HuH-7.5 (cell line): ENCODE results near the gene TWIST2.

Source experiments
- DNase-seq: peaks from one replicate; pipeline ENCODE4 v3.0.0; 2011; ENCODE audit warnings: low spot score

The TWIST2 gene

DNA sequence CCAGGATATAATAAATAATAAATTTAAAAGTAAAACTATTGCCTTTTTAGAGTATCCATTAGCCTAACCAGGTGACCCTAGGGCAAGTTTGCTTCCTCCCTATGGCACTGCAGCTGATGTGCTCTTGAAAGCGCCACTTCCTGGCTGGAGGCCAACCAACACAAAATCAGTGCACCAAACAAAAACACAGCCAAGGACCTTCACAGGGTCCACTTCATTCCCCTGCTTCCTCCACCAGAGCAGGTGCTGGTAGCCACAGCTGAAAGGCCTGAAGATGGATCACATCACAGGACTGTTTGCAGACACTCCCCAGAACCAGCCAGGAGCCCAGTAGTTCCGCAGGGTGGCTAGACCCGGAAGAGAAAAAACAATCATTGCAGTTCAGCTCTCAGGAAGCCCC is 108.8 kb downstream of the TWIST2 start:
- no peak for DNase-seq
